Thyroid gland (tissue), 4 donors: Measurements from ENCODE around the gene FAM72B. TPM values are rescaled to one million over a fixed set of nuclear protein-coding genes. Genes with fewer than 3 reads are reported as not detected.
"Not testable (repeated sequence)": the region's sequence is repeated elsewhere in the genome, so short reads cannot be mapped to it uniquely, and the experiment has no call there.

Experiments
- DNase-seq, 2 donors: peaks; one replicate each; pipeline ENCODE4 v3.0.0-alpha.2; 2019
- H3K27ac ChIP-seq, 3 donors: fragments of 200-600 bp; sonication (generic); 1 replicate in 2 of 3; 2 replicates in 1 of 3; pipeline ENCODE4 v1.5.1; 2016 to 2019; ENCODE audit warnings: mild to moderate bottlenecking in 1 of 3, moderate library complexity in 1 of 3
- H3K27me3 ChIP-seq: fragments of 200-600 bp; sonication (generic); one replicate; pipeline ENCODE4 v1.5.1; 2019
- H3K36me3 ChIP-seq, 2 donors: fragments of 200-600 bp; sonication (generic); one replicate each; pipeline ENCODE4 v1.5.1; 2016 to 2019
- H3K4me1 ChIP-seq, 2 donors: fragments of 200-600 bp; sonication (generic); one replicate each; pipeline ENCODE4 v1.5.1; 2017 to 2019
- H3K4me3 ChIP-seq, 3 donors: fragments of 200-600 bp; sonication (generic); replicated peaks in 1 of 3; 1 replicate in 2 of 3; 2 replicates in 1 of 3; pipeline ENCODE4 v1.5.1; 2016; ENCODE audit warnings: mild to moderate bottlenecking in 1 of 3
- H3K9me3 ChIP-seq: fragments of 200-600 bp; sonication (generic); one replicate; pipeline ENCODE4 v1.5.1; 2017
- WGBS, 2 donors: methylation state at CpG; one replicate each; pipeline ENCODE4 v1.1.5; 2017; 5-methylcytosine and 5-hydroxymethylcytosine counted together
- intact Hi-C: fragments of 100-400 bp; cut with DNase I; formaldehyde crosslinking; loops from one replicate; pipeline ENCODE4 v1.15.1; 2023
- total RNA-seq, 4 donors: library from RNA; depleted of rRNA; stranded (reverse); fragments of >200 nt; gene quantifications; one replicate each; pipeline ENCODE4 v1.2.3, GENCODE V29; 2016

Gene FAM72B
- total RNA-seq, 4 donors from 2014 or later: 0.42 to 0.54 TPM; not detected in 2

- H3K27me3 ChIP-seq, intact Hi-C loops, H3K4me1 ChIP-seq, H3K36me3 ChIP-seq, H3K27ac ChIP-seq, H3K9me3 ChIP-seq, H3K4me3 ChIP-seq: not testable (repeated sequence)
- WGBS, 2 donors: no CpG with 5 or more reads among the region's 20 CpGs
- peak; percentile 19 for DNase-seq
Measured at GRCh38 chr1:121186191-121186590, 2.1 kb upstream of the FAM72B start.

- H3K27ac ChIP-seq: peak overlapping the region in 1 of 3 donors; percentile 41
- peak overlapping the region in 2 of 3 donors; percentile 17 to 31 for H3K4me3 ChIP-seq
- intact Hi-C loops: not testable (repeated sequence)
Measured at GRCh38 chr1:121185140-121185708, 1.1 kb upstream of the FAM72B start.

DNA sequence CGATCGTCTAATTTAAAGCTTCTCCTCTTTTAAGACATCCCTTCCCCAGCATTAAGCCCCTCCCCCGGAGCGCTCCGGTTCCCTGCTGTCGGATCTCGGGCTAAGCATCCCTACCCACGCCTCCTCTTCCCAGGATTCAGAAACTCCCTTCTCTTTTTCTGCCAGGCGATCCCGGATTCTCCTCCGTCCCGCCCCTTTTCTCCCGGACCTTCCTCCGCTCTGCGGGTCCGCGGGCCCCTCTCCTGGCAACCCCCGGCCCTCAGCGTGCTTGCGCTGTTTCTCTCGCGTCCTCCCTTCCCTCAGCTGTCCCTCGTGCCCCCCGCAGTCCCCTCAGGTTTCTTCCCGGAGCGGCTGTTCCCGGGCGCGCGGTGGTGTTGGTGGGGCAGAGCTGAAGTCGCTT, 273 bp downstream of the FAM72B start:
- intact Hi-C loops, H3K4me3 ChIP-seq, H3K4me1 ChIP-seq, H3K27me3 ChIP-seq, H3K36me3 ChIP-seq, DNase-seq, H3K27ac ChIP-seq, H3K9me3 ChIP-seq: not testable (repeated sequence)
- no CpG with 5 or more reads among the region's 31 CpGs for WGBS, 2 donors

More at GRCh38 chr1:121185140-121185708, 1.1 kb upstream of the FAM72B start:
- H3K36me3 ChIP-seq, H3K4me1 ChIP-seq, H3K27me3 ChIP-seq, H3K9me3 ChIP-seq: not testable (repeated sequence)
- DNase-seq: peak; percentile 5 to 8
- no CpG with 5 or more reads among the region's 48 CpGs for WGBS, 2 donors

- intact Hi-C loops, H3K9me3 ChIP-seq, DNase-seq, H3K4me1 ChIP-seq, H3K27me3 ChIP-seq, H3K4me3 ChIP-seq, H3K36me3 ChIP-seq, H3K27ac ChIP-seq: not testable (repeated sequence)
Measured at GRCh38 chr1:121178197-121178596, 5.9 kb downstream of the FAM72B start.

- H3K36me3 ChIP-seq, H3K4me1 ChIP-seq, H3K27ac ChIP-seq, H3K9me3 ChIP-seq, H3K4me3 ChIP-seq, H3K27me3 ChIP-seq, DNase-seq, intact Hi-C loops: not testable (repeated sequence)
- WGBS, 2 donors: 94 to 97% methylated on average over 2 of the region's 2 CpGs
Measured at GRCh38 chr1:121176649-121177048, 7.5 kb downstream of the FAM72B start.

DNA sequence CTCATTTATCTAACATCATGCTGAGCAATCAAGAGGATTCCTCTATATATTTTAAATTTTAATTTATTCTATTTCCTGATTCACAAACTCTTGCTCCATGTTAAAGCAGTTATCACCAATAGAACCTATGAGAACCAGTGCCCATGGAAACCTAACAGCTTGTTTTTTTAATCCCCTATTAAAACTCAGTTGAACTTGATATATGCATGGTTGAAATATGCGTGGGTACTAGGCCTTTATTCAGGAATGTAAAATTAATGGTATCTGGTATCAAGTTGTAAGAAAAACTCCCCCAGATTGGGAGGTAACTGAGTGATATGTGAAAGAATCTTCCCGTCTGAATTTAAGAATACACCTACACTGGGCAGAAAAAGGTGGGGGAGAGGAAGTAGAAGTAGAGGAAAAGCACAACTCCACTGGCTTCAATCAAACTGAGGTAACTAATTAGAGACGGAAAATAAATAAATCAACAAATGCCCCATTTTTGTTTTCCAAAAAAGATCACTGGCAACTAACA, 15.9 kb downstream of the FAM72B start:
- DNase-seq, intact Hi-C loops, H3K27ac ChIP-seq, H3K9me3 ChIP-seq, H3K4me1 ChIP-seq, H3K4me3 ChIP-seq, H3K36me3 ChIP-seq, H3K27me3 ChIP-seq: not testable (repeated sequence)
- WGBS, 2 donors: 80% methylated on average over 1 of the region's 3 CpGs; no CpG with 5 or more reads in 1 of the 2 donors

- 60 to 68% methylated on average over 2 of the region's 2 CpGs for WGBS, 2 donors
- H3K4me3 ChIP-seq, H3K9me3 ChIP-seq, H3K36me3 ChIP-seq, H3K27me3 ChIP-seq, H3K27ac ChIP-seq, H3K4me1 ChIP-seq, intact Hi-C loops, DNase-seq: not testable (repeated sequence)
Measured at GRCh38 chr1:121167225-121167738, 16.9 kb downstream of the FAM72B start.

DNA sequence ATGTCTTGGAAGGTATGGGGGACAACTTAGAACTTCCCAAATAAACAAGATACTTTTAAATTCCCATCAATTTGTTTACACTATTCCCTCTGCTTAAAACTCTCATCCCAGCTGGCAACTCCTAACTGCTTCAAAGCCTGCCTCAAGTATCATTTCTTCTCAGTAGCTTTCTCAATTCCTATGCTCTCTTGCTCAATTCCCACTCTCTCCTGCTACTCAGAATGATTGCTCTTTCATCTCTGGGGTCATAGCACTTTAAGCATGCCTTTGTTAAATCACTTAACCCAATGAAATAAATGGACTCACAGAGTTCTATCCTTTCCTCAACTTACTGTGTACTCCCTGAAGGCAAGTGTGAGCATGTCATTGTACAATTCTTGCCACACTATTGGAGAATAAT, 18.8 kb downstream of the FAM72B start:
- H3K27me3 ChIP-seq, H3K4me3 ChIP-seq, intact Hi-C loops, DNase-seq, H3K4me1 ChIP-seq, H3K9me3 ChIP-seq, H3K36me3 ChIP-seq, H3K27ac ChIP-seq: not testable (repeated sequence)

GRCh38 chr1:121163850-121164757, 20.0 kb downstream of the FAM72B start:
- H3K27ac ChIP-seq, H3K27me3 ChIP-seq, intact Hi-C loops, DNase-seq, H3K9me3 ChIP-seq, H3K4me3 ChIP-seq, H3K4me1 ChIP-seq, H3K36me3 ChIP-seq: not testable (repeated sequence)
- 70 to 76% methylated on average over 4 of the region's 5 CpGs for WGBS, 2 donors

DNA sequence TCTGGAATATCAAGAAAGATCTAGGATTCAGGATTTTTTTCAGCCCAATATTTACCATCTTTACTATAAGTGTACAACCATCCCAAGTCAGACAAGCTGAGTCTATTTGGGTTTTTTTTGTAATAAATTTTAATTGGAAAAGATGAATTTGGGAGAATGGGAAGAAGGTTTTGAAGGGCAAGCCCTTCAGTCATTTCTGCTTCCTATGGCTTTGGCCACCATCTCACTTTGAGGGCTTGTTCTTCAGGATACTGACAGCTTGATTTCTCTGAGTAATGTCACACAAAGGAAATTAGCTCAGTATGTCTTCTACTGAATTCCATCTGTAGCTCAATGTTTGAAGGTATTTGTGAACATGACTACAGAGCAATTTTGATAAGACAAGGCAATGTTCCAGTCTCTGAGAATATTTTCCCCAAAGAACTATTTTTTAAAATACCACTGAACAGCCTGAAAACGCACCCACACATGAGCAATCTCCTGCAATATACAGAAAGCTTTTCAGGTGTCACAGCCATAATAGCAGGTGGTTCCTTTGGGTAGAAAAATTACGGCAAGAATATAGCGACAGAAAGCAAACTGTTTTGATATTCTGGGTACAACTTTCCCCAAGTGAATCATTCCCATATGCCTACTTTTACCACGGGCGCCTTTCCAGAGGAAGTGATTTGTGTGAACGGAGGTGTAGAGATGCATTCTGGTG, 22.8 kb downstream of the FAM72B start:
- H3K4me3 ChIP-seq, H3K4me1 ChIP-seq, DNase-seq, H3K27me3 ChIP-seq, H3K9me3 ChIP-seq, intact Hi-C loops, H3K27ac ChIP-seq, H3K36me3 ChIP-seq: not testable (repeated sequence)
- WGBS, 2 donors: 86 to 93% methylated on average over 3 of the region's 6 CpGs

GRCh38 chr1:121160118-121160517, 24.0 kb downstream of the FAM72B start:
- intact Hi-C loops, H3K4me1 ChIP-seq, H3K4me3 ChIP-seq, H3K27ac ChIP-seq, H3K9me3 ChIP-seq, H3K27me3 ChIP-seq, DNase-seq, H3K36me3 ChIP-seq: not testable (repeated sequence)
- 95 to 100% methylated on average over 2 of the region's 2 CpGs for WGBS, 2 donors

GRCh38 chr1:121157609-121158008, 26.5 kb downstream of the FAM72B start:
- H3K4me3 ChIP-seq, DNase-seq, intact Hi-C loops, H3K4me1 ChIP-seq, H3K27ac ChIP-seq, H3K27me3 ChIP-seq, H3K9me3 ChIP-seq, H3K36me3 ChIP-seq: not testable (repeated sequence)
- 100% methylated on average over 1 of the region's 2 CpGs for WGBS, 2 donors
